MCF 10A (cell line): ENCODE measurements around the gene TMEM132E. TPM values are rescaled to one million over a fixed set of nuclear protein-coding genes. Genes with fewer than 3 reads are reported as not detected.
"Not testable (repeated sequence)": the region's sequence is repeated elsewhere in the genome, so short reads cannot be mapped to it uniquely, and the experiment has no call there.

ENCODE experiments used
- BruUV-seq: library from RNA; stranded (reverse); fragments of 400-500 nt; replicated peaks from 2 replicates; lab custom pipeline; 2021; lab: Mats Ljungman, UMichigan
- CTCF ChIA-PET: fragments of 300-600 bp; sonication (Branson Sonifier 250); formaldehyde crosslinking; extraction: SDS; loops from one replicate; lab custom pipeline; 2021; ENCODE audit warnings: antibody characterized with exemption, inconsistent platforms; lab: Yijun Ruan, JAX
- POLR2A ChIA-PET: fragments of 300-600, 350-650 bp; sonication (Branson Sonifier 250); formaldehyde crosslinking; extraction: SDS; loops from one replicate; lab custom pipeline; 2020; ENCODE audit warnings: antibody characterized with exemption, inconsistent platforms; lab: Yijun Ruan, JAX
- DNase-seq: peaks from one replicate; pipeline ENCODE4 v3.0.0-alpha.2; 2018; ENCODE audit not compliant: unreplicated experiment
- H3K27ac Mint-ChIP-seq: one replicate; pipeline ENCODE4 v1.8.0; 2022; ENCODE audit warnings: mild to moderate bottlenecking, low read depth, mixed read lengths; ENCODE audit not compliant: unreplicated experiment
- H3K27me3 Mint-ChIP-seq: one replicate; pipeline ENCODE4 v1.8.0; 2022; ENCODE audit warnings: mixed read lengths; ENCODE audit not compliant: insufficient read depth, unreplicated experiment
- H3K36me3 Mint-ChIP-seq: one replicate; pipeline ENCODE4 v1.8.0; 2022; ENCODE audit warnings: mild to moderate bottlenecking, moderate library complexity, mixed read lengths; ENCODE audit not compliant: insufficient read depth, unreplicated experiment
- H3K4me1 Mint-ChIP-seq: one replicate; pipeline ENCODE4 v1.8.0; 2022; ENCODE audit warnings: mixed read lengths; ENCODE audit not compliant: insufficient read depth, unreplicated experiment
- H3K4me3 Mint-ChIP-seq: one replicate; pipeline ENCODE4 v1.8.0; 2022; ENCODE audit warnings: mild to moderate bottlenecking, moderate library complexity, mixed read lengths; ENCODE audit not compliant: unreplicated experiment
- H3K9me3 Mint-ChIP-seq: one replicate; pipeline ENCODE4 v1.8.0; 2022; ENCODE audit warnings: mixed read lengths; ENCODE audit not compliant: unreplicated experiment
- CTCF ChIP-seq: fragments of 200-600 bp; IDR thresholded peaks from one replicate; pipeline ENCODE4 v1.8.0; 2022; ENCODE audit warnings: antibody characterized with exemption, mild to moderate bottlenecking; ENCODE audit not compliant: unreplicated experiment
- intact Hi-C: fragments of 100-400 bp; cut with micrococcal nuclease; formaldehyde crosslinking; loops from 2 replicates; pipeline ENCODE4 v1.14.1; 2022
- total RNA-seq: library from RNA; stranded (reverse); gene quantifications from 2 replicates; pipeline ENCODE4 v1.2.3, GENCODE V29; 2022

TMEM132E gene
- total RNA-seq, 1 experiment from 2014 or later = not detected

DNA sequence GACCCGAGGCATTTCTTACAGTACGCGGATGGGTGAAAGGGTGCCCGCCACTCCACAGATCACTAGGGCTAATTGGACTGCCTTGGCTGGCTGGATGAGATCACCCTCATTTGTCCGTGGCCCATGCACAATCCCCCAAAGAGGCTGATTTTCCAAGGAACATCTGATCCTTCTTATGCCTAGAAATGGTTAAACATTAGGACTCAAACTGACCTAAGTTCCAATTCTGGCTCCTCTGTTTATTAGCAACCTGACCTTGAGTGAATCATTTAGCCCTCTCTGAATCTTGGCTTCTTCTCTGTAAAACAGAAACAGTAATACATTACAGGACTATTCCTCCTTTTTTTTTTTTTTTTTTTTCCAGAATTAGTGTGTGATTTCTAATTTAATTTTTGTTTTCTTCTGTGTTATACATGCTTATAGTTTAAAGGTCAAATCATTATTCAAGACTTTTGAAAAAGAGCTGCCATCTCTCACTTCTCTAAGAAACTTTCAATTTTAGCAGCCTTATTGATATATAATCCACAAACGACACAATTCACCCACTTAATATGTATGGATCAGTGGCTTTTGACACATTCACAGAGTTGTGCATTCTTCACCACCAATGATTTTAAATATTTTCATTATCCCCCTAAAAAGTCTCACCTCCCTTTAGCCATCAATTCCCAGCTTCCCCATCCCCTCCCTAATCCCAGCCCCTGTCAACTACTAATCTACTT is 45.4 kb upstream of the TMEM132E start:
- intact Hi-C loops = no loop called here
- no peak overlapping the region for H3K27ac Mint-ChIP-seq
- POLR2A ChIA-PET = interaction anchor here (0.6 kb wide), 1 partner anchor 505 kb away, joined by 4 read pairs; no protein-coding TSS in a partner anchor

DNA sequence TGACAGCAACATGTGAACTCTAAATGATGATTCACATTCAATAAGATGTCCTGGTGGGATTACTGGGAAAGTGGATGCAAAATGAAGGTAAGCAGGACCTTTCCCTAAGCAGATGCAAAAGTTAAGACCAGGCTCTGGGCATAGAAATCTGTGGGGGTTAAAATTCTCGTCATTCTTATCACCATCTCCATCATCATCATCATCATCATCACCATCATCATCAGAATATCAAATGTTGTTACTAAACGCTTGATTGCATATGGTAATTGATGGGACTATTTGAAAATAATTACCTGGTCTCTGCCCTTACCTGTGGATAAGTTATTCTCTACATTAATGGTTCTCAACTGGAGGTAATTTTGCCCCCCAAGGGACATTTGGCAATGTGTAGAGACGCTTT is 41.9 kb upstream of the TMEM132E start:
- CTCF ChIA-PET = interaction anchor here (0.6 kb wide), 1 partner anchor 356 kb away, joined by 3 read pairs; no protein-coding TSS in a partner anchor
- no TSS peak for BruUV-seq
- peaks cover 6% of the 10 kb centered on the region for H3K9me3 Mint-ChIP-seq

More for the DNA sequence above, 45.4 kb upstream of the TMEM132E start:
- Mint-ChIP-seq H3K36me3 (no peaks in the 10 kb centered on the region), H3K4me1 (no peaks in the 10 kb centered on the region), H3K9me3 (peaks cover 14% of the 10 kb centered on the region), H3K27me3 (no peaks in the 10 kb centered on the region), H3K4me3 (no peak overlapping the region)
- no TSS peak for BruUV-seq
- DNase-seq = no peak
- CTCF ChIA-PET = interaction anchor here (0.6 kb wide), 1 partner anchor 22 kb away, joined by 3 read pairs; no protein-coding TSS in a partner anchor
- TF ChIP-seq CTCF = no peak

GRCh38 chr17:34538582-34538981 is 40.8 kb upstream of the TMEM132E start:
- H3K27me3 Mint-ChIP-seq, BruUV-seq, H3K4me3 Mint-ChIP-seq, DNase-seq, POLR2A ChIA-PET, H3K4me1 Mint-ChIP-seq, H3K36me3 Mint-ChIP-seq, H3K9me3 Mint-ChIP-seq, intact Hi-C loops, H3K27ac Mint-ChIP-seq: not testable (repeated sequence)
- CTCF ChIA-PET = interaction anchor here (0.7 kb wide), 1 partner anchor 13 kb away, joined by 3 read pairs; no protein-coding TSS in a partner anchor

More for the DNA sequence above, 41.9 kb upstream of the TMEM132E start:
- no peaks in the 10 kb centered on the region for H3K36me3 Mint-ChIP-seq
- POLR2A ChIA-PET = no interaction called here
- no peak overlapping the region for H3K4me3 Mint-ChIP-seq
- DNase-seq = no peak
- H3K4me1 Mint-ChIP-seq = no peaks in the 10 kb centered on the region
- TF ChIP-seq CTCF = no peak
- no peak overlapping the region for H3K27ac Mint-ChIP-seq
- H3K27me3 Mint-ChIP-seq = no peaks in the 10 kb centered on the region
- intact Hi-C loops = no loop called here

DNA sequence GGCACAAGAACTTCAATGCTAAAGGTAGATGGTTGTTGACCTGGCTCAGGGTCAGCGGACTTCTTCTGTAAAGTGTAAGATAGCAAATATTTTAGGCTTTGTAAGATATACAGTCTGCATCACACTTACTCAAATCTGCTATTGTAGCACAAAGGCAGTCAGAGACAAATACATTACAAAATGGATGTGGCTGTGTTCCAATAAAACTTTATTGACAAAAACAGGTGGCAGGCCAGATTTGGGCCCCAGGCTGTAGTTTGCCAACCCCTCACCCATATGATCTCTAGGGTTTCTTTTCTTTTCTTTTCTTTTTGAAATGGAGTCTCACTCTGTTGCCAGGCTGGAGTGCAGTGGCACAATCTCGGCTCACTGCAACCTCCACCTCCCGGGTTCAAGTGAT is 39.5 kb upstream of the TMEM132E start:
- H3K36me3 Mint-ChIP-seq = peaks cover 6% of the 10 kb centered on the region
- POLR2A ChIA-PET = no interaction called here
- DNase-seq = no peak
- H3K4me3 Mint-ChIP-seq = no peak overlapping the region
- no peaks in the 10 kb centered on the region for H3K4me1 Mint-ChIP-seq
- TF ChIP-seq CTCF = no peak
- CTCF ChIA-PET = interaction anchor here (0.9 kb wide), 1 partner anchor 442 kb away, joined by 4 read pairs; no protein-coding TSS in a partner anchor
- H3K27ac Mint-ChIP-seq = no peak overlapping the region
- no peaks in the 10 kb centered on the region for H3K27me3 Mint-ChIP-seq
- intact Hi-C loops = no loop called here
- H3K9me3 Mint-ChIP-seq = no peaks in the 10 kb centered on the region
- no TSS peak for BruUV-seq
